Mesenchymal stem cell (in vitro differentiated cells and primary cell): ENCODE results near the gene NSDHL.

ENCODE experiments used
- DNase-seq: peaks from one replicate; pipeline ENCODE4 v3.0.0-alpha.2; 2013
- H2AFZ ChIP-seq: one replicate; pipeline ENCODE4 v1.6.1; 2013; ENCODE audit warnings: low read depth, mild to moderate bottlenecking, control low read depth, inconsistent platforms, low read length, moderate library complexity
- H2AK5ac ChIP-seq: 2 replicates; pipeline ENCODE4 v1.6.1; 2013; ENCODE audit warnings: low read length, moderate library complexity, mild to moderate bottlenecking, inconsistent platforms; ENCODE audit not compliant: severe bottlenecking
- H2BK120ac ChIP-seq: one replicate; pipeline ENCODE4 v1.6.1; 2013; ENCODE audit warnings: low read depth, mild to moderate bottlenecking, inconsistent platforms, low read length, moderate library complexity
- H2BK12ac ChIP-seq, 2 experiments: one replicate each; pipeline ENCODE4 v1.6.1; 2013; ENCODE audit warnings: inconsistent platforms in 2 of 2, low read length in 2 of 2, mild to moderate bottlenecking in 2 of 2, moderate library complexity in 2 of 2, control low read depth in 1 of 2
- H2BK15ac ChIP-seq: one replicate; pipeline ENCODE4 v1.6.1; 2013; ENCODE audit warnings: mild to moderate bottlenecking, low read depth, inconsistent platforms; ENCODE audit not compliant: poor library complexity, severe bottlenecking
- H2BK5ac ChIP-seq: 2 replicates; pipeline ENCODE4 v1.6.1; 2013; ENCODE audit warnings: low read depth, mild to moderate bottlenecking, low read length, control low read depth, inconsistent platforms; ENCODE audit not compliant: poor library complexity, severe bottlenecking
- H3K14ac ChIP-seq, 2 experiments: one replicate each; pipeline ENCODE4 v1.6.1; 2013; ENCODE audit warnings: inconsistent platforms in 2 of 2, low read length in 2 of 2, control low read depth in 1 of 2, mild to moderate bottlenecking in 1 of 2, moderate library complexity in 1 of 2
- H3K18ac ChIP-seq, 2 experiments: one replicate each; pipeline ENCODE4 v1.6.1; 2013; ENCODE audit warnings: inconsistent platforms in 2 of 2, low read length in 2 of 2, control low read depth in 1 of 2, low read depth in 1 of 2, mild to moderate bottlenecking in 1 of 2
- H3K23ac ChIP-seq, 2 experiments: one replicate each; pipeline ENCODE4 v1.6.1; 2013; ENCODE audit warnings: inconsistent platforms in 2 of 2, low read length in 2 of 2, mild to moderate bottlenecking in 2 of 2, moderate library complexity in 2 of 2, control low read depth in 1 of 2
- H3K27ac ChIP-seq: 2 replicates; pipeline ENCODE4 v1.5.1; 2013; ENCODE audit warnings: mild to moderate bottlenecking, moderate library complexity, low read length, control low read depth, inconsistent platforms; ENCODE audit not compliant: poor library complexity, severe bottlenecking
- H3K27me3 ChIP-seq, 2 experiments: 2 replicates each; pipeline versions ENCODE4 v1.6.1 to v1.7.0; 2013; ENCODE audit warnings: low read length in 2 of 2, mild to moderate bottlenecking in 2 of 2, moderate library complexity in 2 of 2, control low read depth in 1 of 2, inconsistent platforms in 1 of 2; ENCODE audit not compliant: control insufficient read depth in 1 of 2, insufficient read depth in 1 of 2
- H3K36me3 ChIP-seq, 2 experiments: 2 replicates each; pipeline versions ENCODE4 v1.6.1 to v1.7.0; 2013; ENCODE audit warnings: low read length in 2 of 2, control low read depth in 1 of 2, inconsistent platforms in 1 of 2, low read depth in 1 of 2, mild to moderate bottlenecking in 1 of 2; ENCODE audit not compliant: insufficient read depth in 2 of 2, control insufficient read depth in 1 of 2
- H3K4ac ChIP-seq, 2 experiments: one replicate each; pipeline ENCODE4 v1.6.1; 2013; ENCODE audit warnings: inconsistent platforms in 2 of 2, low read length in 2 of 2, mild to moderate bottlenecking in 2 of 2, moderate library complexity in 2 of 2, control low read depth in 1 of 2, low read depth in 1 of 2
- H3K4me1 ChIP-seq: 2 replicates; pipeline ENCODE4 v1.6.1; 2013; ENCODE audit warnings: low read depth, low read length, control low read depth; ENCODE audit not compliant: control insufficient read depth, insufficient read depth
- H3K4me2 ChIP-seq: 2 replicates; pipeline ENCODE4 v1.6.1; 2013; ENCODE audit warnings: low read length, mild to moderate bottlenecking, inconsistent platforms; ENCODE audit not compliant: poor library complexity, severe bottlenecking
- H3K4me3 ChIP-seq, 2 experiments: 2 replicates each; pipeline versions ENCODE4 v1.5.1 to v1.7.0; 2013; ENCODE audit warnings: low read length in 2 of 2, mild to moderate bottlenecking in 2 of 2, control low read depth in 1 of 2, low read depth in 1 of 2; ENCODE audit not compliant: insufficient read depth in 1 of 2
- H3K79me1 ChIP-seq: replicated peaks from 2 replicates; pipeline ENCODE4 v1.6.1; 2013; ENCODE audit warnings: mild to moderate bottlenecking, control low read depth, low read length, inconsistent platforms; ENCODE audit not compliant: poor library complexity, severe bottlenecking
- H3K9ac ChIP-seq: 2 replicates; pipeline ENCODE4 v1.7.0; 2013; ENCODE audit warnings: mild to moderate bottlenecking, low read length, moderate library complexity
- H3K9me3 ChIP-seq: 2 replicates; pipeline ENCODE4 v1.7.0; 2013; ENCODE audit warnings: mild to moderate bottlenecking, low read length; ENCODE audit not compliant: control insufficient read depth
- H4K8ac ChIP-seq: one replicate; pipeline ENCODE4 v1.6.1; 2013; ENCODE audit warnings: inconsistent platforms, mild to moderate bottlenecking, low read length, moderate library complexity
- H4K91ac ChIP-seq: one replicate; pipeline ENCODE4 v1.6.1; 2013; ENCODE audit warnings: mild to moderate bottlenecking, low read length, inconsistent platforms
- WGBS: methylation state at CpG from one replicate; pipeline ENCODE4 v1.1.7; 2013; ENCODE audit warnings: mixed read lengths; 5-methylcytosine and 5-hydroxymethylcytosine counted together

The NSDHL gene

DNA sequence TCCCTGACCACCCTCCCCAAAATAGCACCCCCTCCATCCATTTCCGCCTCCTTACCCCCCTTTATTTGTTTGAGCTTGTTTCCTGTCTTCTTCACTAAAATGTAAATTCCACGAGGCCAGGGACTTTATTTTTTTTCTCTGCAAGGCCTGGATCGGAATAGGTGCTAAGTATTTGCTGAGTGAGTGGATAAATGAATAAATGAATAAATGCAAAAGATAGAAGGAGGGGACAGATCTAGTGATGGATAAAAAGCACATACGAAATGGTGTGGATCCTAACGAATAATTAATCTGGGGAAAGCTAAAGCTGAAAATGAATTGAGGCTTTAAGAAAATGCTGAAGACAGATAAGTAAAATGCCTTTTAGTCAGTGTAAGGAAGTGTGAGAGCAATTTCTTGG, 12.5 kb upstream of the NSDHL start:
- Histone ChIP-seq H2BK5ac (no peak overlapping the region), H3K27ac (no peak overlapping the region), H3K18ac (no peak overlapping the region), H2BK12ac (no peak overlapping the region), H3K4ac (no peak overlapping the region), H3K23ac (no peak overlapping the region), H3K4me3 (no peak overlapping the region), H3K27me3 (peaks cover 7 to 38% of the 10 kb centered on the region in 2 experiments), H3K4me1 (no peaks in the 10 kb centered on the region), H2BK120ac (no peak overlapping the region), H3K79me1 (no peaks in the 10 kb centered on the region), H3K9me3 (no peaks in the 10 kb centered on the region), H2AFZ (no peak overlapping the region), H4K91ac (no peak overlapping the region), H2BK15ac (no peak overlapping the region), H3K4me2 (no peak overlapping the region), H4K8ac (no peak overlapping the region), H2AK5ac (no peak overlapping the region), H3K36me3 (no peaks in the 10 kb centered on the region), H3K14ac (no peak overlapping the region), H3K9ac (no peak overlapping the region)
- WGBS = 89% methylated on average over 4 of the region's 5 CpGs
- no peak for DNase-seq

DNA sequence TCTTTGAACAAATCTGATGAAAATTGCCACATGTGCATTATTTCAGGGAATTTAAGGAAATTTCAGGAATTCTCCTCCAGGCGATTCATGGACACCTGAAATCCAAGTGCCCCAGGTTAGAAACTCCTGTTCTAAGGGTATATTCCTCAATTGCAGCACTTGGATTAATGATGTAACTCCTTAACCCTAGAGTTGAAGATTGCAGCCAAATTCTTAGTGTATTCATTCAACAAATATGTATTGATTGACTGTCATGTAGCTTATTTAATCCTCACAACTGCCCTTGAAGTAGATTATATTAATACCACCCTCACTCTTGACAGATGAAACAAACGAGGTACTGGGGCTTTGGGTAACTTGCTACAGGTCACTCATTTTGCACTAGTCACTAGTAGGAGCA, 11.6 kb upstream of the NSDHL start:
- no peaks in the 10 kb centered on the region for H3K36me3 ChIP-seq
- H3K27me3 ChIP-seq = peaks cover 13 to 38% of the 10 kb centered on the region in 2 experiments
- H2BK15ac ChIP-seq = no peak overlapping the region
- no peak overlapping the region for H3K4ac ChIP-seq
- H3K9me3 ChIP-seq = no peaks in the 10 kb centered on the region
- no peaks in the 10 kb centered on the region for H3K4me1 ChIP-seq
- no peaks in the 10 kb centered on the region for H3K79me1 ChIP-seq
- H2AFZ ChIP-seq = no peak overlapping the region
- no peak overlapping the region for H3K23ac ChIP-seq
- H2AK5ac ChIP-seq = no peak overlapping the region
- no peak overlapping the region for H2BK120ac ChIP-seq
- no peak overlapping the region for H2BK12ac ChIP-seq
- no peak overlapping the region for H3K4me3 ChIP-seq
- WGBS = 43% methylated on average over 2 of the region's 2 CpGs
- no peak overlapping the region for H3K27ac ChIP-seq
- H3K4me2 ChIP-seq = no peak overlapping the region
- no peak overlapping the region for H4K8ac ChIP-seq
- H3K9ac ChIP-seq = no peak overlapping the region
- H3K18ac ChIP-seq = no peak overlapping the region
- H4K91ac ChIP-seq = no peak overlapping the region
- DNase-seq = no peak
- H2BK5ac ChIP-seq = no peak overlapping the region
- no peak overlapping the region for H3K14ac ChIP-seq

DNA sequence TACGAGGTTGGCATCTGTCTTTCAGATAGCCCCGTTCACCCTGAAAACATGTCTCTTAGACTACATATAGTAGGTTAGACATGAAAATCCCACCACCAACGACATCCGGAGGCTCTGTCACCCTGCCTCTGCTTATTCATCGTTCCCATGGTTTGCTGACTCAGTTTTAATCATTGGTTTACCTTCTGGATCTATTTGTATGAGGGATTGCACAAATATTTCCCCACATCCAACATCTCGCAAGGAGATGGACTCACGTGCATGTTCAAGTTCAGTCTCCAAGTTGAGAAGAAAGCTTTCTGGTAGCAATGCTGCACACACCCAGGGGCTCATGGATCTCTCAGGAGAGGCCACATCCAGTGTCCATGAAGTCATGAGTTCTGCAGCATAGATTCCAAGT, 11.1 kb upstream of the NSDHL start:
- peaks cover 13 to 36% of the 10 kb centered on the region in 2 experiments for H3K27me3 ChIP-seq
- no peak overlapping the region for H3K9ac ChIP-seq
- H4K91ac ChIP-seq = no peak overlapping the region
- H3K27ac ChIP-seq = no peak overlapping the region
- no peak overlapping the region for H3K14ac ChIP-seq
- no peak overlapping the region for H2AK5ac ChIP-seq
- H3K36me3 ChIP-seq = no peaks in the 10 kb centered on the region
- no peak overlapping the region for H3K4me3 ChIP-seq
- H3K9me3 ChIP-seq = no peaks in the 10 kb centered on the region
- H3K4me2 ChIP-seq = no peak overlapping the region
- 94% methylated on average over 4 of the region's 7 CpGs for WGBS
- no peaks in the 10 kb centered on the region for H3K79me1 ChIP-seq
- no peak overlapping the region for H3K23ac ChIP-seq
- no peak overlapping the region for H2BK15ac ChIP-seq
- H2BK5ac ChIP-seq = no peak overlapping the region
- H3K4me1 ChIP-seq = no peaks in the 10 kb centered on the region
- H3K4ac ChIP-seq = no peak overlapping the region
- H2AFZ ChIP-seq = no peak overlapping the region
- H4K8ac ChIP-seq = no peak overlapping the region
- H2BK12ac ChIP-seq = no peak overlapping the region
- H3K18ac ChIP-seq = no peak overlapping the region
- no peak overlapping the region for H2BK120ac ChIP-seq
- no peak for DNase-seq

DNA sequence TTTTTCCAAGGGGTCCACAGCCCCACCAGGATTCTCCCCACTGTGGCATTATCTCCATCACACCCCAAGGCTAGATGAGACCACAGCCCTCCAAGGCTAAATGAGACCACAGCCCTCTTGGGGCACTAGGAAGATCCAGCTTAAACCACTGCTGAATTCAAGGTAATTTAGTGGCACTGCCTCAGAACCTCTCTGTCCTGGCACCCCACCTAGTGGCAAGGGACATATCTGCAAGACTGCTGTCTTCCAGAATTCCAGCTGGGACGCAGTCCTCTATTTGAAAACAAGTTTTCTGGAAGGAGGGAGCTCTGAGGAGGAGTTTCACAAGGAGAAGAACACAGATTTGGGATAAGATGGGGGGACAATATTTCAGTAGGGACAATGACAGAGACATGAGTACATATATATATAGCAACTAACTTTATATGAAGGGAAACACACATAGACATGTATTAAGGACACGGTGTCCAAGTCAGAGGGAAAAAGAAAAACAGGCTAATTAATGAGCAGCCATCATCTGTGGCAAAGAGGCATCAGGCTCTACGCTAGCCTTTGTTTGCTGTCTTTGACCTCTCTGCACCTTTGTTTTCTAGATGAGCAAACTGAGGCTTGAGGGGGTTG, 9.6 kb upstream of the NSDHL start:
- no peak overlapping the region for H3K27ac ChIP-seq
- H3K14ac ChIP-seq = no peak overlapping the region
- no peak overlapping the region for H2AFZ ChIP-seq
- no peak overlapping the region for H2BK12ac ChIP-seq
- no peak overlapping the region for H3K4ac ChIP-seq
- WGBS = 60% methylated on average over 2 of the region's 3 CpGs
- no peak overlapping the region for H4K91ac ChIP-seq
- H2BK5ac ChIP-seq = no peak overlapping the region
- no peak overlapping the region for H3K18ac ChIP-seq
- no peaks in the 10 kb centered on the region for H3K36me3 ChIP-seq
- no peak overlapping the region for H2BK15ac ChIP-seq
- H3K27me3 ChIP-seq = peaks cover 16 to 35% of the 10 kb centered on the region in 2 experiments
- no peak overlapping the region for H4K8ac ChIP-seq
- no peaks in the 10 kb centered on the region for H3K9me3 ChIP-seq
- H3K79me1 ChIP-seq = no peaks in the 10 kb centered on the region
- no peak overlapping the region for H3K9ac ChIP-seq
- no peak overlapping the region for H3K23ac ChIP-seq
- no peaks in the 10 kb centered on the region for H3K4me1 ChIP-seq
- peak; percentile 28 for DNase-seq
- no peak overlapping the region for H2BK120ac ChIP-seq
- H3K4me2 ChIP-seq = no peak overlapping the region
- no peak overlapping the region for H2AK5ac ChIP-seq
- H3K4me3 ChIP-seq = no peak overlapping the region
